Cardiac fibroblast (primary cell): Measurements from ENCODE around the gene CALM1.
A peak's percentile ranks its signal among the peaks of the same experiment; 100 is the strongest.

Source experiments
- DNase-seq, 2 donors: peaks; one replicate each; pipeline versions ENCODE4 v3.0.0 to v3.0.0-alpha.2; 2010; ENCODE audit warnings: low read depth in 2 of 2
- H3K4me3 ChIP-seq, 2 donors: replicated peaks in 1 of 2; 1 replicate in 1 of 2; 2 replicates in 1 of 2; pipeline ENCODE4 v1.5.1; 2011; ENCODE audit warnings: low read depth in 2 of 2, low read length in 2 of 2, mild to moderate bottlenecking in 2 of 2, moderate library complexity in 1 of 2
- TF ChIP-seq, protein P1 (sequence below): IDR thresholded peaks from one replicate; pipeline ENCODE4 v1.5.1; 2011; ENCODE audit warnings: low read depth, mild to moderate bottlenecking, low read length, inconsistent platforms

Gene CALM1

DNA sequence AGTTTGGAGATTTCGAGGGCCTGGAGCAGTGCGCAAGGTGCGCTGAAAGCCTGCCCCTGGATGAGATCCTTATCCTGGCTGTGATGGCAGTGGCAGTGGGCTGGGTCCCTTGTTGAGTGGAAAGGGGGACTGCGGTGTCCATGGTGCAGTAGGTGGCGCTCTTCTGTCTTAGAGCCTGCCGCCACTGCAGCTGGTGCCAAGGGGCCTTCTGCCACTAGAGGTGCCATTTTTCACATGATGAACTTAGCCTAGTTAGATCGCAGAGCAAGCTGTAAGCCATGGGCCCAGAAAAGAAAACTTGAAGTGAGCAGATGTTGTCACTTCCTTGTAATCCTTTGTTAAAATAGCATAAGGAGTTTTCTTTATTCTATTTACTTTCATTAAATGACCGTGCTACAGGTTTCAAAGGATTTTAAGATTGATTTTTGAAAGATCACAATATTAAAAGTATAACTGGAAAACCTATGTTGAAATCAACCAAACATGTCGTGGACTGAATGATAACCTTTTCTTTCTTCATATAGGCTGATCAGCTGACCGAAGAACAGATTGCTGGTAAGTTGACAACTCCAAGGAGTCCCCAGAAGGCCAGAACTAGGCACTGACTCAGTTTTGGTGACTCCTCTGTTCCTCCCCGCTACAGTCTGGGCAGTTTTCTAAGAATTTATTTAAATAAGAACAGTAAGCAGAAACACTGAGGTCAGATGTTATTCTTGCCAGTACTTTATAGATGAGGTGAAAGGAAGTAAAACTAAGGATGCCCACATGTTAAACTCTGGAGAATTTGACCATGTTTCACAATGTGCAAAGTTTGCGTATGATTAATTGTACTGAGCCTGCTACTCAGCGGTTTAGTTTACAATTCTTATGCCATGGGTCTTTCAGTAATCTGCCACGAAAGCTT, 3.0 kb downstream of the CALM1 start:
- TF ChIP-seq, protein P1, sequence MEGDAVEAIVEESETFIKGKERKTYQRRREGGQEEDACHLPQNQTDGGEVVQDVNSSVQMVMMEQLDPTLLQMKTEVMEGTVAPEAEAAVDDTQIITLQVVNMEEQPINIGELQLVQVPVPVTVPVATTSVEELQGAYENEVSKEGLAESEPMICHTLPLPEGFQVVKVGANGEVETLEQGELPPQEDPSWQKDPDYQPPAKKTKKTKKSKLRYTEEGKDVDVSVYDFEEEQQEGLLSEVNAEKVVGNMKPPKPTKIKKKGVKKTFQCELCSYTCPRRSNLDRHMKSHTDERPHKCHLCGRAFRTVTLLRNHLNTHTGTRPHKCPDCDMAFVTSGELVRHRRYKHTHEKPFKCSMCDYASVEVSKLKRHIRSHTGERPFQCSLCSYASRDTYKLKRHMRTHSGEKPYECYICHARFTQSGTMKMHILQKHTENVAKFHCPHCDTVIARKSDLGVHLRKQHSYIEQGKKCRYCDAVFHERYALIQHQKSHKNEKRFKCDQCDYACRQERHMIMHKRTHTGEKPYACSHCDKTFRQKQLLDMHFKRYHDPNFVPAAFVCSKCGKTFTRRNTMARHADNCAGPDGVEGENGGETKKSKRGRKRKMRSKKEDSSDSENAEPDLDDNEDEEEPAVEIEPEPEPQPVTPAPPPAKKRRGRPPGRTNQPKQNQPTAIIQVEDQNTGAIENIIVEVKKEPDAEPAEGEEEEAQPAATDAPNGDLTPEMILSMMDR, result peak; percentile 99
- DNase-seq, result peak; percentile 93 to 94
- H3K4me3 ChIP-seq, result peak overlapping the region in 1 of 2 donors; percentile 97

DNA sequence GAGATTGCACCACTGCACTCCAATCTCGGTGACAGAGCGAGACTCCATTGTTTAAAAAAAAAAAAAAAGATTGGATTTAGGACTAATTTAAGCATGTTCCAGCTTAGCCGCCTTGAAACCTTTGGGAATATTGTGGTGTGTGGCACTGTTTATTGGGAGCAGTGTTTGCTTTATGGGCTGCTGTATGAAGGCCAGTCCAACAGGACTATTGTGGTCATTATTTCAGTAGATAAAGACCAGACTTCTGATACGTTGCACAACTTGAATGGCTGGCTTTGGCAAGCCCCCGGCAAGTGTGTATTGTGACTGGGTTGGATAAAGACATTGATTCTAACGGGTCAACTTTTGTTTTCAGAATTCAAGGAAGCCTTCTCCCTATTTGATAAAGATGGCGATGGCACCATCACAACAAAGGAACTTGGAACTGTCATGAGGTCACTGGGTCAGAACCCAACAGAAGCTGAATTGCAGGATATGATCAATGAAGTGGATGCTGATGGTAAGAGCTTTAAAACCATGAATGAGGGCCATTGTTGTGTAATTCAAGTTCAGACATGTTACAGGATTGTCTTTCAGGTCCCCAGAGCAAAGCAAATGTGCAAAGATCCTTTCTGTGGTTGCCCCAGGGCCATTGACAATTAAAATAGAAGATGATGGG, 4.2 kb downstream of the CALM1 start:
- no peak overlapping the region for H3K4me3 ChIP-seq
- TF ChIP-seq, protein P1, result no peak
- DNase-seq, result no peak

DNA sequence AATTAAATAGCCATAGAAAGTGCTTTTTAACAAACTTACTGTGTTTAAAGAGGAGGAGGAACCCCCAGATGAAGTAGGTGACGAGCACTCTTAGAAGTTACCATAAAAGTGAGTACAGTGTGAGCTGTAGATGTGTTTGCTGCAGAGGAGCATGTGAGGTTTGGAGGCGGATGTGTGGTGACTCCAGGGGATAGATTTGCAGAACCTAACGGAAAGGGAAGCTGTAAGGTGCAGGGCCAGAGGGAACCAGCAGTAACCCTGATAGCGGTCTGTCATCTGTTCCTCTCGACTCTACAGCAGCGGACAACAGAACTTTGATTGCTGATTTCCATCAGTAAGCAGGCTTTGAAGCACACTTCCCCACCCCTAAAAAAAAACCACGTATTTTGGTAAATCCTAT, 5.2 kb downstream of the CALM1 start:
- TF ChIP-seq, protein P1, result no peak
- DNase-seq, result no peak
- H3K4me3 ChIP-seq, result no peak overlapping the region

DNA sequence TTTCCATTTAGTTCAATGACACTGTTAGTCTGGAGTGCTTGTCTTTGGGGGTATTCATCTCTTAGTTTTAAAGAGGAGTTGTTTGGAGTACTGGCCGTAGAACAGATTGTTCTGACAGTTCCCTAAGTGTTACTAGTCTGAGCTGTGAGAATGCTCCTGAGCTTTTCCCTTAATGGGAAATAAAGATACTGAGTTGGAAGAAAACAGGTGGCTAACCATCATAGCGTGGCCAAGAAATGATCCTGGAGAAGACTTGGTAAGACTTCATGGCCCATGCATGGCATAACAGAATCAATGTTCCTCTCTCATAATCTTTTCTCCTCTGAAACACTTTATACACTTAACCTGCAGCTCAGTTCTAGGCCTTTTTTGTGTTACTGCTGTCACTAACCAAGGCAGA, 6.2 kb downstream of the CALM1 start:
- H3K4me3 ChIP-seq, result no peak overlapping the region
- TF ChIP-seq, protein P1, result no peak
- no peak for DNase-seq

GRCh38 chr14:90405101-90405500, 8.3 kb downstream of the CALM1 start:
- TF ChIP-seq, protein P1, result no peak
- H3K4me3 ChIP-seq, result no peak overlapping the region
- no peak for DNase-seq

DNA sequence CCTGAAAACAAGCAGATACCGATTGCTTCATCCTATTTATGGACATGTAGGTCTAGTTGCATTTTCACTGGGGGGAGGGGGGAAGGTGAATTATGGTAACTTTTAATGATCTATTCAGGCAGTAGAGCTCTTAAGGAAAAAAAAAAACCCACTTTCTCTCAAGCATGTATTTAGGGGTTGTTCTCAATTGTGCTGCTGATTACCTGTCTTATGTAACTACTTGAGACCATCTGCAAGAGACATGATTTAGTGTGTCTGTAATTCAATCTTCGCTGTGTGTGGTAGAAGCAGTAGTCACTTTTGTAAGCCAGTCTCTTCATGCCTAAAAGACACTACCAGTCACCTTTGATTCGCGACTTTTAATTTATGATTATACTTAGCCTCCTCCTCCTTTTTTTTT, 8.9 kb downstream of the CALM1 start:
- TF ChIP-seq, protein P1, result no peak
- H3K4me3 ChIP-seq, result no peak overlapping the region
- DNase-seq, result no peak
